Calu3 (cell line): Measurements from ENCODE around the gene PTPRG. TPM values are rescaled to one million over a fixed set of nuclear protein-coding genes. Genes with fewer than 3 reads are reported as not detected.

Experiments used
- BruUV-seq: library from RNA; stranded (reverse); fragments of 400-500 nt; replicated peaks from 2 replicates; lab custom pipeline; 2021; lab: Mats Ljungman, UMichigan
- CTCF ChIA-PET: fragments of 300-600 bp; sonication (Branson Sonifier 250); formaldehyde crosslinking; loops from one replicate; lab custom pipeline; 2022; ENCODE audit warnings: antibody characterized with exemption; lab: Charles Lee
- DNase-seq: peaks from one replicate; pipeline ENCODE4 v3.0.0; 2022
- H3K27ac Mint-ChIP-seq: one replicate; pipeline ENCODE4 v1.8.0; 2022; ENCODE audit warnings: mixed read lengths; ENCODE audit not compliant: unreplicated experiment
- H3K27me3 Mint-ChIP-seq: one replicate; pipeline ENCODE4 v1.8.0; 2022; ENCODE audit warnings: mixed read lengths; ENCODE audit not compliant: unreplicated experiment
- H3K36me3 Mint-ChIP-seq: one replicate; pipeline ENCODE4 v1.8.0; 2022; ENCODE audit warnings: mild to moderate bottlenecking, moderate library complexity, mixed read lengths; ENCODE audit not compliant: insufficient read depth, unreplicated experiment
- H3K4me1 Mint-ChIP-seq: one replicate; pipeline ENCODE4 v1.8.0; 2022; ENCODE audit warnings: mild to moderate bottlenecking, low read depth, mixed read lengths; ENCODE audit not compliant: unreplicated experiment
- H3K4me3 Mint-ChIP-seq: one replicate; pipeline ENCODE4 v1.8.0; 2022; ENCODE audit warnings: mild to moderate bottlenecking, low read depth, moderate library complexity, mixed read lengths; ENCODE audit not compliant: unreplicated experiment
- H3K9me3 Mint-ChIP-seq: one replicate; pipeline ENCODE4 v1.8.0; 2022; ENCODE audit warnings: low read depth, mixed read lengths; ENCODE audit not compliant: unreplicated experiment
- intact Hi-C: fragments of 100-400 bp; cut with micrococcal nuclease; formaldehyde crosslinking; loops from one replicate; pipeline ENCODE4 v1.10.0; 2022; ENCODE audit not compliant: unreplicated experiment
- total RNA-seq: library from RNA; stranded (reverse); gene quantifications from 2 replicates; pipeline ENCODE4 v1.2.3, GENCODE V29; 2022
- TF ChIP-seq, protein P1 (sequence below): fragments of 200-600 bp; IDR thresholded peaks from one replicate; pipeline ENCODE4 v1.8.0; 2022; ENCODE audit warnings: antibody characterized with exemption; ENCODE audit not compliant: unreplicated experiment

Gene PTPRG
- total RNA-seq, 1 experiment from 2014 or later = 0.35 TPM

GRCh38 chr3:61932499-61932898 lies 371.1 kb downstream of the PTPRG start:
- intact Hi-C loops = no loop called here
- CTCF ChIA-PET = no interaction called here
- Mint-ChIP-seq H3K27ac (no peak overlapping the region), H3K4me3 (no peak overlapping the region), H3K9me3 (peaks cover 17% of the 10 kb centered on the region), H3K27me3 (no peaks in the 10 kb centered on the region), H3K4me1 (no peaks in the 10 kb centered on the region), H3K36me3 (no peaks in the 10 kb centered on the region)
- TF ChIP-seq, protein P1, sequence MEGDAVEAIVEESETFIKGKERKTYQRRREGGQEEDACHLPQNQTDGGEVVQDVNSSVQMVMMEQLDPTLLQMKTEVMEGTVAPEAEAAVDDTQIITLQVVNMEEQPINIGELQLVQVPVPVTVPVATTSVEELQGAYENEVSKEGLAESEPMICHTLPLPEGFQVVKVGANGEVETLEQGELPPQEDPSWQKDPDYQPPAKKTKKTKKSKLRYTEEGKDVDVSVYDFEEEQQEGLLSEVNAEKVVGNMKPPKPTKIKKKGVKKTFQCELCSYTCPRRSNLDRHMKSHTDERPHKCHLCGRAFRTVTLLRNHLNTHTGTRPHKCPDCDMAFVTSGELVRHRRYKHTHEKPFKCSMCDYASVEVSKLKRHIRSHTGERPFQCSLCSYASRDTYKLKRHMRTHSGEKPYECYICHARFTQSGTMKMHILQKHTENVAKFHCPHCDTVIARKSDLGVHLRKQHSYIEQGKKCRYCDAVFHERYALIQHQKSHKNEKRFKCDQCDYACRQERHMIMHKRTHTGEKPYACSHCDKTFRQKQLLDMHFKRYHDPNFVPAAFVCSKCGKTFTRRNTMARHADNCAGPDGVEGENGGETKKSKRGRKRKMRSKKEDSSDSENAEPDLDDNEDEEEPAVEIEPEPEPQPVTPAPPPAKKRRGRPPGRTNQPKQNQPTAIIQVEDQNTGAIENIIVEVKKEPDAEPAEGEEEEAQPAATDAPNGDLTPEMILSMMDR = no peak
- no peak for DNase-seq
- no TSS peak for BruUV-seq

GRCh38 chr3:61933798-61934504 lies 372.6 kb downstream of the PTPRG start:
- BruUV-seq = no TSS peak
- no peaks in the 10 kb centered on the region for H3K4me1 Mint-ChIP-seq
- H3K9me3 Mint-ChIP-seq = peaks cover 17% of the 10 kb centered on the region
- DNase-seq = no peak
- H3K27me3 Mint-ChIP-seq = no peaks in the 10 kb centered on the region
- intact Hi-C loops = no loop called here
- H3K36me3 Mint-ChIP-seq = no peaks in the 10 kb centered on the region
- TF ChIP-seq, protein P1 = no peak
- H3K27ac Mint-ChIP-seq = no peak overlapping the region
- no peak overlapping the region for H3K4me3 Mint-ChIP-seq
- CTCF ChIA-PET = no interaction called here

GRCh38 chr3:61934505-61934871 lies 373.1 kb downstream of the PTPRG start:
- H3K4me1 Mint-ChIP-seq = no peaks in the 10 kb centered on the region
- CTCF ChIA-PET = interaction anchor here (0.6 kb wide), 1 partner anchor 9 kb away, joined by 3 read pairs; no protein-coding TSS in a partner anchor
- H3K27ac Mint-ChIP-seq = no peak overlapping the region
- no peaks in the 10 kb centered on the region for H3K36me3 Mint-ChIP-seq
- DNase-seq = no peak
- H3K9me3 Mint-ChIP-seq = peaks cover 17% of the 10 kb centered on the region
- TF ChIP-seq, protein P1 = no peak
- no peak overlapping the region for H3K4me3 Mint-ChIP-seq
- intact Hi-C loops = no loop called here
- no peaks in the 10 kb centered on the region for H3K27me3 Mint-ChIP-seq
- BruUV-seq = no TSS peak

GRCh38 chr3:61935814-61936213 lies 374.4 kb downstream of the PTPRG start:
- BruUV-seq = no TSS peak
- no peak overlapping the region for H3K4me3 Mint-ChIP-seq

More at GRCh38 chr3:61935814-61936213, 374.4 kb downstream of the PTPRG start:
- no peaks in the 10 kb centered on the region for H3K36me3 Mint-ChIP-seq
- no peaks in the 10 kb centered on the region for H3K4me1 Mint-ChIP-seq
- intact Hi-C loops = no loop called here
- no peak for DNase-seq
- no peaks in the 10 kb centered on the region for H3K27me3 Mint-ChIP-seq
- CTCF ChIA-PET = no interaction called here
- H3K27ac Mint-ChIP-seq = no peak overlapping the region
- peaks cover 17% of the 10 kb centered on the region for H3K9me3 Mint-ChIP-seq
- TF ChIP-seq, protein P1 = no peak
